Islet precursor cell (in vitro differentiated cells): ENCODE results near the gene ZNF597.
"Not testable (repeated sequence)": the region's sequence is repeated elsewhere in the genome, so short reads cannot be mapped to it uniquely, and the experiment has no call there.

Source experiments
- DNase-seq: peaks from one replicate; pipeline ENCODE4 v3.0.0-alpha.2; 2018

Gene ZNF597

GRCh38 chr16:3474870-3475269 lies 31.6 kb upstream of the ZNF597 start:
- not testable (repeated sequence) for DNase-seq

DNA sequence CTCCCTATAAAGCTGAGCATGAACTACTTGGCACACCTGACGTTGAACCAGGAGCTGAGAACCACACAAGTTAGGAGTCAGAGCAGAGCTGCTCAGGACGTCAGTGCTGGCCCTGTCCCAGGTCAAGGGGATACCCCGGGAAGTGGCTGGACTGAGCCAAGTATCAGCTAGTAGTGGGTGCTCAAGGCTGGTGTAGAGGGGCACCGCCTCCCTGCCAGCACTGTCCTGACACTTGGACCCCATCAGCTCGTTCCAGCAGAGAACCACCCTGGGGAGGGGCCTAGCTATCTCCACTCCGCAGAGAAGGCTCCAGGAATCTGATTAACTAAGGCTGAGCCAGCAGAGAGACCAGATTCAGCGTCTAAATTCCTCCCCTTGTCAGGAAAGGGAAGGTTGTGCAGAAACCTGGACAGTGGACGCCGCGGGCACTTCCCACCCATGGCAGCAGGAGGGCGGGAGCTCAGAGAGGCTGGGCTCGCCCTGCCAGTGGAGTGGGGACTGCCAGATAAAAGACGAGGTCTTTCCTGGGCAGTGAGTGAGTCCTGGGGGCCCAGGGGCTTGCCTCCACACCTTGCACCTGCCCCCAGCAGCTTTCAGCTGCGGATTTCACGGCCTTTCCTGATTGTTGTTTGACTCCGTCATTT lies 31.0 kb upstream of the ZNF597 start:
- no peak for DNase-seq

DNA sequence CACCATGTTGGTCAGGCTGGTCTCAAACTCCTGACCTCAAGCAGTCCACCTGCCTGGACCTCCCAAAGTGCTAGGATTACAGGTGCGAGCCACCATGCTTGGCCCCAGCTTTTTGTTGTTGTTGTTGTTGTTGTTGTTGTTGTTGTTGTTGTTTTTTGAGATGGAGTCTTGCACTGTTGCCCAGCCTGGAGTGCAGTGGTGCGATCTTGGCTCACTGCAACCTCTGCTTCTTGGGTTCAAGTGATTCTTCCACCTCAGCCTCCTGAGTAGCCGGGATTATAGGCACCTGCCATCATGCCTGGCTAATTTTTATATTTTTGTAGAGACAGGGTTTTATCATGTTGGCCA lies 30.3 kb upstream of the ZNF597 start:
- not testable (repeated sequence) for DNase-seq

DNA sequence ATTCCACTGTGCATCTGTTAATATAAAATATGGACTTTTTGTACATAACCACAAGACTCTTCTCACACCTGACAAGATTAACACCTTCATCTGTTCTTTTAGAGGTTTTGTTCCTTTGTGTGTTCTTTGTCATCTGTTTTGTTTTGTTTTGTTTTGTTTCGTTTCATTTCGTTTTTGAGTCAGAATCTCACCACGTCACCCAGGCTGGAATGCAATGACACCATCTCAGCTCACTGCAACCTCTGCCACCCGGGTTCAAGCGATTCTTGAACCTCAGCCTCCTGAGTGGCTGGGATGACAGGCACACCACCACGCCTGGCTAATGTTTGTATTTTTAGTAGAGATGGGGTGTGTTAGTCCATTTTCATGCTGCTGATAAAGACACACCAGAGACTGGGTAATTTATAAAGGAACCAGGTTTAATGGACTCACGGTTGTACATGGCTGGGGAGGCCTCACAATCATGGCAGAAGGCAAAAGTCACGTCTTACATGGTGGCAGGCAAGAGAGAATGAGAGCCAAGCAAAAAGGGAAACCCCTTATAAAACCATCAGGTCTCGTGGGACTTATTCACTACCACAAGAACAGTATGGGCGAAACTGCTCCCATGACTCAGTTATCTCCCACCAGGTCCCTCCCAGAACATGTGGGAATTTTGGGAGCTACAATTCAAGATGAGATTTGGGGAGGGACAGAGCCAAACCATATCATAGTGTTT lies 29.7 kb upstream of the ZNF597 start:
- DNase-seq = no peak

- DNase-seq = no peak
These were observed 28.3 kb upstream of the ZNF597 start for GRCh38 chr16:3471518-3472176.

GRCh38 chr16:3470723-3471122 lies 27.4 kb upstream of the ZNF597 start:
- no peak for DNase-seq

DNA sequence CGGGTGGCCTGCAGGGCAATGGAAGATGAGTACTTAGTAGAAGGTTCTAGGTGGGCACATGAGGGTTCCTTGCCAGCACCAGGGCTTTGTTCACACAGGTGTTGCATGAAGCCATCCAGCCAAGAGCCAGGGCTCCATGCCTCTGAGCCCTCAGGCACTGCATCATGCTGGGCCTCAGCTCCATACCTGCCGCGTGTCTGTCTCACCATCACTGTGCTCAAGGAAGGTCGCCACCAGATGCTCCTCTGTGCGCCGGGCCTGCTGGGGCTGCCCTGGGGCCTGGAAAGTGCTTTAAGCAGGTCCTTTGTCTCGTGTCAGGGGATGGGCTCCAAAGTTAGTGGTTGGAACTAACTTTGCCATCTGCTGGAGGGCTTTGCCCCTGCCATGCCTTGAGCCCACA lies 26.4 kb upstream of the ZNF597 start:
- no peak for DNase-seq

DNA sequence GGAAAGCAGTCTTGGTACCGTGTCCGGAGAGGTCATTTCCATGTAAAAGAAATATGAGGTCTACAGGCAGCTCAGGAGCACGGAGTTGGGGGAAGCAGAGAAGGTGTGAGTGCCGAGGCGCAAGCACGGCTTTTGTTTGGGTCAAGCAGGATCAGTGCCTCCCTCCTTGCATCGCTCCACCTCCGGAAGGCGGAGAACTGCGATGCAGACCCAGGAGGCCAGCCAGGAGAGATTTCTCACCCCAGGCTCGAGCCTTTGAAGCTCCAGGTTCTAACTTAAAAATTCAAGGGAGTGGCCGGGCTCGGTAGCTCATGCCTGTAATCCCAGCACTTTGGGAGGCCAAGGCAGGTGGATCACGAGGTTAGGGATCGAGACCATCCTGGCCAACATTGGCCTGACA lies 25.2 kb upstream of the ZNF597 start:
- DNase-seq = no peak

- no peak for DNase-seq
These were observed 24.6 kb upstream of the ZNF597 start for GRCh38 chr16:3467921-3468320.

DNA sequence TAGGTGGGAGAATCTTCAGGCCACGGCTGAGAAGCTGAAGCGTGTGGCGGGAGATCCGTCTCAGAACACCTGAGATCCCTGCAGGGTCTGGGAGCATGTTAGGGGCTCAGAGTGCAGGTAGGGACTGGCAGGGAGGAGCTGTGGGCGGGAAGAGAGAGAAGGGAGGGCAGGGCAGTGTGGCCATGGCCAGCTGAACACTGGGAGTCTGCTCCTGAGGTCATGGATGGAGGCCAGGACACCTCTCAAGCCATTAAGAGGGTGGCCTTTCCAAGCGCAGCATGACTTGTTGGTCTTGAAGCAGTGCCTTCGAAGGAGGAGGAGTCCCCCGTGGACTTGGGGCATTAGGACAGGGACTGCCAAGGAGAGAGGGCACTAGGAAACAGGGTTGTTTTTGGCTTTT lies 23.9 kb upstream of the ZNF597 start:
- DNase-seq = no peak

GRCh38 chr16:3465911-3466584 lies 22.7 kb upstream of the ZNF597 start:
- DNase-seq = no peak

DNA sequence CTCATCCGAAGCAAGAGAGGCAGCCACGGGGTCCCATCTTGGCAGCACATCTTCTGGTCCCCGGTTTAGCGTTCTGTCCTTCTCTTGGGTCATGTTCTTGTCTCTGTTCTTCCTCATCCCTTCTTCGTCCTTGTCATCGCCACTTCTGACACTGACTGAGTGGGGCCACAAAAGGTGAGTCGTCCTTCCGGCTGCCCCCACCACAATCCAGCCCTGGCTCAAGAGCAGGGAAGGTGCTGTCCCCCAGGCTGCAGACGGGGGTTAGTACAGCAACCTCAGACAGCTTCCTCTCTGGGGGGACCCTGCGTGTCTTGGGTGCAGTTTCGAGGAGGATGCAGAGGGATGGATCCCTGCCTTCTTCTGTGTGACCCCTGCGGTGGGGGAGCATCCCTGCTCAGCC lies 22.0 kb upstream of the ZNF597 start:
- no peak for DNase-seq

DNA sequence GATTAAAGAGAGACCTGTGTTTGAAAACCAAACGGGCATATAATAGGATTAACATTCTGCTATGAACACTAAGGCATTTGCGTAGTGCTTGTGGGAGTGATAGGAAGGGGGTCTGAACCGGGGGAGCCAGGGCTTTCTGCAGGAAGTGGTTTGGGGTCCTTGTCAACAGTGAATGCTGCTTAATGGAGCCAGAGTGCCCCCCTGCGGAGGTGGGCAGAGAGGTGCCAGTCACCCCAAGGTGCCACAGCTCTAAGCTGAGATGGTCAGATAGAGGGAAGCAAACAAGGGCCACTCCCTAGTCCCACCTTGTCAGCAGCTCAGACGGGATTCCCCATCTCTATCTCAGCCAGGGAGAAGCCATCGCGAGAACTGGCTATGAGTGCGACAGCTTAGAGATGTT lies 17.8 kb upstream of the ZNF597 start:
- DNase-seq = no peak

GRCh38 chr16:3460585-3460984 lies 17.3 kb upstream of the ZNF597 start:
- no peak for DNase-seq

DNA sequence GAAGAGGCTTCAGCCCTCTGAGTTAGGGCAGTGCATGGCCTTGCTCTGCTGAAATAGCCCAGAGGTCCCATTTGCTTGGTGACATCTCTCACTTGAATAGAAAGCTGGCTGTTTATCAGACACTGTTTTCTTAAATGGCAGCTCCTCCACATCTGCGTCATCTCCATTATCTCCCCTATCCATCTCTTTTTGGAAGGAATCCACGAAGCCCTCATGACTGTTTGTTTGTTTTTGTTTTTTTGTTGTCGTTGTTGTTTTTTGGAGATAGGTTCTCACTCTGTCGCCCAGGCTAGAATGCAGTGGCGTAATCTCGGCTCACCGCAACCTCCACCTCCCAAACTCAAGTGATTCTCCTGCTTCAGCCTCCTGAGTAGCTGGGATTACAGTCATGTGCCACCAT lies 16.8 kb upstream of the ZNF597 start:
- no peak for DNase-seq

GRCh38 chr16:3459401-3460090 lies 16.2 kb upstream of the ZNF597 start:
- no peak for DNase-seq

DNA sequence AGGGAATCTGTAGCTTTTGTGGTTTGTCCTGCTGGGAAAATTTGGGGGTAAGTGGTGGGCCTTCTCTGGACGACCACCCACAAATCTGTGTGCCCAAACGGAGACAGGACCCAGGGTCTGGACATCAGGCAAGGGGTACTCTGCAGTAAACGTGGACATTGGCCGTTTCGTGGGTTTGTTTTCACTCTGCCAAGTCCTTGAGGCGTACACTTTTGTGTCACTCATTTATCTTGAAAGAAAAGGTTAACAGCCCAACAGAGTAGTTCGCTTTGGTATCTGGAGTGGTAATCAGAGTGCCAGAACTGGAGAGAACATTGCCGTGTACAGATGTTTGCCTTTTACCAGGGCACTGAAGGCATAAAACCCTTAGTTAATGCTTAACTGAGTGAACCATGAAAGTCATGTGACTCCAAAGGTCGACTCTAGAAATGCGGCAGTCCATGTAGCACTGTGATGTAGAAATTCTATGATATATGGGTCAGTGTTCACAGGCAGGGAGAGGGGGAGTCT lies 15.6 kb upstream of the ZNF597 start:
- no peak for DNase-seq

DNA sequence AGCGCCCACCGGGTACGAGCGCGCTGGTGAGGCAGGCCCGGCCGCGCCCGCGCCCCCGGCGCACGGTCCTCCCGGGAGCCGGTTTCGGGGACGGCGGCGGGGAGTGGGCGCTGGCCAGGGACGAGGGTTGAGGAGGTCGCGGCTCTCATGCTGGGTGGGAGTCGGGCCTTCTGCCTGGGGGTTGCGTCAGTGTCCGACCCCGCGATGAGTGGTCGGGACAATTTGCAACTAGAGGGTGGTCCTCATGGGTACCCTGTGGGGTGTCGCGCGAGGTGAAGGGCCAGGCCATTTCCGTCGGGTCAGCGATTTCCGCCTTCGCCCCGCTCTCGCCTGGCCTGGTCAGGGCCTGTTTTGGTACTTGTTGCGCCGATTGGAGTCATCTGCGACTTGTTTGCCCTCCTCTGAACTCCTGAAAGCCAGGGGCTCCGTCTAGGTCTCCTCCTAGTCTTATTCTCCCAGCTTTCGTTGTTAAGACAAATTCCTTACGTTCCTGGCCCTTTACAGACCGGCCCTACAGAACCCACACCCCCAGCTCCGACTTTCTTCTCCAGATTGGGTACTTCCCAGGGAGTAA lies 15.1 kb upstream of the ZNF597 start:
- DNase-seq = peak; percentile 74

- peak; percentile 93 for DNase-seq
These were observed 14.3 kb upstream of the ZNF597 start for GRCh38 chr16:3457434-3458252.

- no peak for DNase-seq
These were observed 11.4 kb upstream of the ZNF597 start for GRCh38 chr16:3454631-3455147.

DNA sequence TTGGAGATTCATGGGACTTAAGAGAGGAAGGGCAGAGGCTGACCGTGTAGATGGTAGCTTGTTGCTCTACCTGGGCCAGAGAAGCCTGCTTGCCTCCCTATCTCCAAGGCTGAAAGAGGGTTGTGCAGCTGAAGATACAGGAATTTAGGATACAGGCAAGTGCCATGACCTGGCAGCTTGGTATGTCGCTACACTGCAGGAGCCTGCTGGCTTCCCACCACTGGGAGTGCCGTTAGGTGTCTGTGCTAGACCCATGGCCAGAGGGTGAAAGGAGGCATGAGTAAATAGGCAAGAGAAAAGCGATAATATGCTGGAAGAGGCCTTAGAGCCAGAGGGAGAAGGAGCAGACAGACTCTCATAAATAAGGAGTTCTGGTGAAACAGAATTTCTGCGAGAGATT lies 10.8 kb upstream of the ZNF597 start:
- DNase-seq = peak; percentile 93

GRCh38 chr16:3444032-3444388 lies 706 bp upstream of the ZNF597 start:
- DNase-seq = peak; percentile 65
